Measurements from ENCODE around the gene DENND1B.
"Not testable (repeated sequence)": the region's sequence is repeated elsewhere in the genome, so short reads cannot be mapped to it uniquely, and the experiment has no call there.

DENND1B gene

DNA sequence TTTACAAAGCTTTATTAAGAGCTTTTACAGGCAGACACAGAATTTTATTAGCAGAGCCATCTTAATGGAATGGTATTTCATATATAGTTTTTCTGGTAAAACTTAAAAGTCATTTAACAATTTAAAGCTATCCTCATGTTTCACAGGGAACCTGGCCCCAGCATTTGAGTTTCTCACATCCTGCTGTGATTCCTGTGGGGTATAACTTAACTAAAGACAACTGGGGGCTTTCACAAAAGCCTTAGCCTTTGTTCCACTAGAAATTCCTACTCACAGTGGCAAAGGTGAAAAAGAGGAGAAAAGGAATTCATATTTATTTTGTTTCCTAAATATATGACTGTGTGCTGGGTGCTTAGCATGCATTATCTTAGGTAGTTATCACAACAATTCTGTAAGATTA is 233.9 kb downstream of the DENND1B start:
- no peak for DNase-seq

DNA sequence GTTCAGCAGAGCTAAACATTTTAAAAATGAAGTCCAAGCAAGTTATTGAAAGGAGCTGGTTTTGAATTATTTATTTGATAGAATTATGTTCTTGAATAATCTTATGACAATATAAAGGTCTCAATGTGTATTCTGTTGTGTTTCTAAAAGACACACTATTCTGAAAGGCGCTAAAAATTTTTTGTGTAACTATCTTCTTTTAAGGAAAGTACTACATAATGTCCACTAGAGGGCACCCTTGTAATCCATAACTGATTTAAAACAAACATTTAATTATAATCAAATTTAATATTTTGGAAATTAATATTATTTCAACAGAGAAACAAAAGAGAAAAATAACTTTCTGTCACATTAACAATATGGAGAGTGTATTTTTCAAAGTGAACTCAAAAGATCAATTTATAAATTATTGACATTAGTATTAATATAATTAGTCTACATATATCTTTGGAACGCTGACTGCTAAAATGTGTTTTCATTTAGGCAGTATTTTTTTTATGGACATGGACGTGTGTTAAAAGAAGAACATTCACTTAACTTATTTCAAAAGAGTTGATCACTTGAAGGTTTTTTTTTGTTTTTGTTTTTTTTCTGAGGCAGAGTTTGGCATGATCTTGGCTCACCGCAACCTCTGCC is 248.4 kb downstream of the DENND1B start:
- DNase-seq, result no peak

- DNase-seq, result no peak
Measured at GRCh38 chr1:197521118-197521739, 254.1 kb downstream of the DENND1B start.

GRCh38 chr1:197519741-197520334 is 255.4 kb downstream of the DENND1B start:
- no peak for DNase-seq

GRCh38 chr1:197515421-197515820 is 259.9 kb downstream of the DENND1B start:
- no peak for DNase-seq

DNA sequence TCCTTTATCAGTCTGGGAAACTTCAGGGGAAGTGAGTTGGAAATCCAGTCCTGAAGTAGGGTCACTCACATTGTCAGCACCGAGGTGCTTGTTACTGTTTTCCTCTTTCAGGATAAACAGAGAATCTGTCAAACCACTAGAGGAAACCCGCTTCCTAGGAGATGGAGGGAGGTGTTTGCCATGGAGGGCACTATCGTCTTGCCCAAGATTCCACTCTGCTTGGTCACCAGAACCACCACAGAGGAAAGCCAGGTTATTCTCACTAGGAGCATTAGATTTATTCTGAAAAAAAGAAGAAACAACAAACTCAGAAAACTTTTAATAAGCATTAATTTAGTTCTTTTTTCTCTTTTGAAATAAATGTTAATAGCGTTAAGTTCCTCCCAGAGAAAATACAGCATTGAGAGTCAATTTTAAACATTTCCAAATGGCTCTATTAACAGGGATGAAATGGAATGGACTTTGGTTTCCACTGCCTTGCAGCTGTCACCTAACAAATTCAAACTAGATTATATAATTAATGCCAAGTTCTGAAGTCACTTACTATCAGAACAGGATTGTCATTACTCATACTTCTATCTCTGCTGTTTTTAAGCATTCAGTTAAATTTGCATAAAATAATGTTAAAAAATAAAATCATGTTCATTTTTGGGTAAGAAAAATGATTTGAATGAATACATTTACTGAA is 264.4 kb downstream of the DENND1B start:
- DNase-seq, result no peak

DNA sequence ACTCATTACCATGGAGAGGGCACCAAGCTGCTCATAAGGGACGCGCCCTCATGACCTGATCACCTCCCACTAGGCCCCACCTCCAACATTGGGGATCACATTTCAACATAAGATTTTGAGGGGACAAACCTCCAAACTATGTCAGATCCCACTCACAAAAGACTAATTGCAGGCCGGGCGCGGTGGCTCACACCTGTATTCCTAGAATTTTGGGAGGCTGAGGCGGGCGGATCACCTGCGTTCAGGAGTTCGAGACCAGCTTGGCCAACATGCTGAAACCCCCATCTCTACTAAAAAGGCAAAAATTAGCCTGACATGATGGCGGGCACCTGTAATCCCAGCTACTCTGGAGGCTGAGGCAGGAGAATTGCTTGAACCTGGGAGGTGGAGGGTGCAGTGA is 278.6 kb downstream of the DENND1B start:
- DNase-seq, result no peak

DNA sequence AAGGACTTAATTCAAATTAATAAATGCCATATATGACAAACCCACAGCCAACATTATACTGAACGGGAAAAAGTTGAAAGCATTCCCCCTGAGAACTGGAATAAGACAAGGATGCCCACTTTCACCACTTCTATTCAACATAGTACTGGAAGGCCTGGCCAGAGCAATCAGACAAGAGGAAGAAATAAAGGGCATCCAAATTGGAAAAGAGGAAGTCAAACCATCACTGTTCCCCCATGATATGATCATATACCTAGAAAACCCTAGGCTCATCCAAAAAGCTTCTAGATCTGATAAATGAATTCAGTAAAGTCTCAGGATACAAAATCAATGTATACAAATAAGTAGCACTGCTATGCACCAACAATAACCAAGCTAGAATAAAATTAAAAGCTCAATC is 283.8 kb downstream of the DENND1B start:
- DNase-seq, result not testable (repeated sequence)

GRCh38 chr1:197486946-197487345 is 288.3 kb downstream of the DENND1B start:
- no peak for DNase-seq

GRCh38 chr1:197485790-197486189 is 289.5 kb downstream of the DENND1B start:
- no peak for DNase-seq

DNA sequence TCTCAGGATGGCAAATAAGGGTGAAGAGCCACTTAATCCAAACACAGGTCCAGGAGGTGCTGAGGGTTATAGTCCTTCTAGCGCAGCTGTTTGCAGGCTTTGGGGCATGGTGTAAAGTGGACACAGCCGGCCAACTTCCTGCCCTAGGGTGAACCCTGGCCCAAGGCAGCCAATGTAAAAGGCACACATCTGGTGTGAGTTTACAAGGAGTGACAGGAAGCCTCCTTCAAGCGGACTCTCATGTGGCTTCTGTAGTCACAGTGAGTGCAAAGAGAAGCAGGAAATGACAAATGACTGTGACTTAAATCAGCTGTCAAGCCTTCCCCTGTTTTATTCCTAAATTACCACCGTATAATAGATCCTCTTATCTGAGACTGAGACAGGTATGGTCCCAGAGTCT is 294.2 kb downstream of the DENND1B start:
- no peak for DNase-seq

DNA sequence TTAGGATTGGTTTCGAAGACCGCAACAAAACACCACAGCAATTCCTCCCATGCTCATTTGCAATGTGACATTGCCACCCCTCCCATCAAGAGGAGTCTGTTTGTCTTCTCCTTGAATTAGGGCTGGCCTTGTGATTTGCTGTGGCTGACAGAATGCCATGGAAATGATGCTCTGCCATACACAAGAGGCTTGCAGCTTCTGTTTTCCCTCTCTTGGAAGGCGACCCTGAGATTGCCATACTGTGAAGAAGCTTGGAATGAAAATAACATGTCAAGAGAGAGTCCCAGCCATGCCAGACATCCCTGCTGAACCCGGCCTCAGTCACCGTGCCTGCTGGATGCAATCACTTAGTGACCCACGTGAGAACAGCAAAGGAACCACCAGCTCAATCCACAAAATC is 294.8 kb downstream of the DENND1B start:
- no peak for DNase-seq

GRCh38 chr1:197472141-197472540 is 303.1 kb downstream of the DENND1B start:
- no peak for DNase-seq

DNA sequence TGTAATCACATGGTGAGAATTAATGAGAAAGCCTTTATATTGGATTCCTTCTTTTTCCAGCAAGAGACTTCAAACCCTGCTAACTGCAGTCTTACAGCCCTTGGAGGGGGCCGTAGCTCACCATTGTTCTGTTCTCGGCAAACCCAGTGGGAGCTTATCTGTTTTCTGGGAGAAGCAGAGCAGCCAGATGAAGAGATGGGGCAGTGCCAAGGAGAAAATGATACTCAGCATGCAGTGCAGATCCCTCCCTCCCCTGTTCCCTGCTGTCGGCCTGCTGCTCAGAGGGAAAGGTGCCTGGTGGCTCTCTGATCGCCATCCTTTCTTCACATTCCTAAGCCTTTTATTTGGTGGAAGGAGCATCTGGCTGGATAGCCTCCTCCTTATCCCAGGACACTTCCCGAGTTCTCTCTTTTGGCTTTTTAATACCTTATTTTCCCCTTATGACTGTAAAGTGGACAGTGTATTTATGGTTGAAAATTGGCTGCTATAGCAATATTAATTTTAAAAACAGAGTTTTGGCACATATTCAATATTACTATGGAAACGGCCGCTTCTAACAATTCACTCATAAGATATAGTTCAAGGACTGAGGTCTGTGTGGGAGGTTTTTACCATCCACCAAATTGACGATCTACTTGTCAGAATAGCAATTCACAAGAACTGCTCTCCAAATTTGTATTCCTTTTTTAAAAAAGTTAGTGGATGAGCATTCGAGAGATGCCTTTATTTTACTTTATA is 303.9 kb downstream of the DENND1B start:
- peak; percentile 56 for DNase-seq

- no peak for DNase-seq
Measured at GRCh38 chr1:197470330-197470729, 304.9 kb downstream of the DENND1B start.

DNA sequence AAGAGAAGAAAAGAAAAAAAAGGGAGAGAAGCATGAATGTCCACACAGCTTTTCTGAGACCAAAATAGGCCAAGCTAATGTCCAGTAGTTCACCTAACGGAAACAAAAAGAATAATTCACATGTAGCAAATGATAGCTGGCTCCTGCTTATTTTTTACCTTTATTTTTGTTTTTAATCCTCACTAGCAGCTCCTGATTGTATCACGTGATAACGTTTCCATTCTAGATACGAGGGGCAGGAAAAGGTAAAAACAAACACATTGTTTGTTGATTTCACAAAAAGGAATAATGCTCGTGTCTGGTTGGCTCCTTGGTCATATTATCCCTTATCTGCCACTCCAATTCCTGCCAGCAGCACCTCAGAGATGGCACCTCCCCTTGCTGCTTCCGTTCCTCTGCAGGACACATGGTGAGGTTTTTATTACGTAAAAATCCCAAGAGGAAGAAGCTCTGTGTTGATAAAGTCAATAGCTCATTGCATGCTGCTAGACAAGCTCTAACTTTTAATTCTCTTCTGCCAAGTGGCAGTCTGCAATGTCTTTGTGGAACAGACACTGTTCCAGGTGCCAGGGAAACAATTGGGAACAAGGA is 305.6 kb downstream of the DENND1B start:
- DNase-seq, result no peak

DNA sequence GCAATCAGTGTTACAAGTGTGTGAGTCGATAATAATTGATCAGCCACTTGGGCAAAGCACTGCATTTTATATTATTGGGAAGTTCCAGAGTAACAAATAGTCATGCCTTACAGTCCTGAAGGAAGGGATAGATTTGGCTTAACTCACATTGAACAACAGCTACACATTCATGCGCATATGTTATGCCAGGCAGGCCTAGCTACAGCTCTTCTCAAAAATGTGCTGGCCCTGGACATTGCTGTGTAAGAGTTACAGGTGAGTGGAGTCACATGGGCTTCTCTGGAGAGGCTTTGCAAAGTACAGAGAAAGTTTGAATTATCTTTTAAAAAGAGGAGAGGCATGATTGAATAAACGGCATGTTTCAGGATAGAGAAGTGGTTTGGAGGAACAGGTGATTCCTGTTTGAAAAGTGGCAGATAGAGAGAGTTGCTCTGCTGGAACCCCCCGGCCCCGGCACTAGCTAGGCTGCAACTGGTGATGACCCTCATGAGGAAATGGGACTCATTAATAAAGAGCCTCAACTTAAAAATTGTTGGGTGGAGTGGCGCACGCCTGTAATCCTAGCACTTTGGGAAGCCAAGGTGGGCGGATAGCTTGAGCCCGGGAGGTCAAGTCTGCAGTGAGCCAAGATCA is 306.6 kb downstream of the DENND1B start:
- DNase-seq, result no peak

GRCh38 chr1:197467881-197468280 is 307.4 kb downstream of the DENND1B start:
- no peak for DNase-seq

DNA sequence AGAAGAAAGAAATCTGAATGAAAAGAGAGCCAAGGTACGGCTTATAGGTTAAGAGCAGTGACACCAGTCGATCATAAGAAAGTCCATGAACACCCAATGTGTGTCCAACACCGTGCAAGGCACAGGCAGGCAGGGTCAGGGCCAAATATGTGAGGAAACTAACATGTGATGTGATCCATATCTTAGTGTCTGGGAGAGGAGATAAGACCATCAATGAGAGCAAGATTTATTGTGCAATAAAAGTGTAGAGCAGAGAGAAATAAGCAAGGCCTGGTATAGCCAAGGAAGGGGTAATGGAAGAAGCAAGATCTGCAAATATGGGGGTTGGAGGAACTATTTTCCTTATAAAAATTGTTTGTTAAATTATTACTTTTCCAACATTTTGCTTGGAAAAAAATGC is 308.5 kb downstream of the DENND1B start:
- DNase-seq, result no peak

DNA sequence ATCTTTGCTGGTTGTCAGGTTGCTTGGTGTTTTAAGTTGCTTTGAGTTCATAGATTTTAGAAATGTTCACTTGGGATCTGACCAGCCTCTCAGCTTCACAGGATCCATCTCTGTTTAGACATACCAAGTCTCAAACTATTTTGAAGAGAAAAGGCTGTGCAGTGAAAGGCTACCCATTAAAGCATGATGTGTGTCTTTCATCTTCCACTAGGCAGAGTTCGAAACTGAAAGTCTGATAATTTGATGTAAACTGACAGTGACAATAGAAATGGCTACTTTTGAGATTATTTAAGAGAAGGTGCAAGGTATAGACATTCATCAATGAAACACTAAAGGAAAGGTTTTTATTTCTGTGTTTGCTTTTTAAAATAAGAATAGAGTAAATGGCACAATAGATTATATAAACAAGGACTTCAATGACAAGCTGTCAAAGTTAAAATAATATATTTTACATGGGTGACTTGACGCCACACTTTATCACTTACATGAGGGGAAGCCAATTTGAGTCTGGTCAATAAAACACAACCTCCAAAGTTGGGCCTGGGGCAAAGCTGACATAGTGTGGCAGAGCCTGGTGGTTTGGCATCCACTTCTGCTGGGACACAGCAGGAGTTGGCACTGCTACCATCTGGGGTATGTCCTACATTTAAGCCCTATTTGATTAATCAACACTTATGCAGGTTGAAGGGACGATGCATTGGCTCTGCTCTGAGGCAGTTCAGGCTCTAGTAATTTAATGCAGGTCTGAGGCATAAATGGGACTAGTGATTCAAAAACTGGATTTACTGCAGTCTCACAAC is 309.6 kb downstream of the DENND1B start:
- DNase-seq, result no peak

GRCh38 chr1:197464044-197464443 is 311.2 kb downstream of the DENND1B start:
- no peak for DNase-seq

Measured in right forelimb (tissue), 1 donor.